Measurements from ENCODE around the gene AGRN. TPM values are rescaled to one million over a fixed set of nuclear protein-coding genes. Genes with fewer than 3 reads are reported as not detected.
A peak's percentile ranks its signal among the peaks of the same experiment; 100 is the strongest.

AGRN gene
- total and polyA plus RNA-seq, 9 donors: 2.7 to 138 (median 14.3) TPM

- Histone ChIP-seq H3K27me3 (no peaks in the 10 kb centered on the region), H3K4me1 (ENCODE audit: insufficient read depth) (peaks cover 6% of the 10 kb centered on the region), H3K36me3 (no peaks in the 10 kb centered on the region), H3K9me3 (no peaks in the 10 kb centered on the region), H3K27ac (no peak overlapping the region), H3K4me3 (no peak overlapping the region)
- intact Hi-C loops (cut with DNase I): no loop called here
- 28 to 46% (median 33%) methylated on average over 16 to 17 of the region's 17 CpGs for WGBS, 3 donors
- DNase-seq: no peak
- TF ChIP-seq, protein P1, sequence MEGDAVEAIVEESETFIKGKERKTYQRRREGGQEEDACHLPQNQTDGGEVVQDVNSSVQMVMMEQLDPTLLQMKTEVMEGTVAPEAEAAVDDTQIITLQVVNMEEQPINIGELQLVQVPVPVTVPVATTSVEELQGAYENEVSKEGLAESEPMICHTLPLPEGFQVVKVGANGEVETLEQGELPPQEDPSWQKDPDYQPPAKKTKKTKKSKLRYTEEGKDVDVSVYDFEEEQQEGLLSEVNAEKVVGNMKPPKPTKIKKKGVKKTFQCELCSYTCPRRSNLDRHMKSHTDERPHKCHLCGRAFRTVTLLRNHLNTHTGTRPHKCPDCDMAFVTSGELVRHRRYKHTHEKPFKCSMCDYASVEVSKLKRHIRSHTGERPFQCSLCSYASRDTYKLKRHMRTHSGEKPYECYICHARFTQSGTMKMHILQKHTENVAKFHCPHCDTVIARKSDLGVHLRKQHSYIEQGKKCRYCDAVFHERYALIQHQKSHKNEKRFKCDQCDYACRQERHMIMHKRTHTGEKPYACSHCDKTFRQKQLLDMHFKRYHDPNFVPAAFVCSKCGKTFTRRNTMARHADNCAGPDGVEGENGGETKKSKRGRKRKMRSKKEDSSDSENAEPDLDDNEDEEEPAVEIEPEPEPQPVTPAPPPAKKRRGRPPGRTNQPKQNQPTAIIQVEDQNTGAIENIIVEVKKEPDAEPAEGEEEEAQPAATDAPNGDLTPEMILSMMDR (IDR thresholded peaks at IDR 0.05): no peak
- no peak for TF ChIP-seq POLR2A (IDR thresholded peaks at IDR 0.05)
Observed at GRCh38 chr1:1039145-1039910, 19.4 kb downstream of the AGRN start.

DNA sequence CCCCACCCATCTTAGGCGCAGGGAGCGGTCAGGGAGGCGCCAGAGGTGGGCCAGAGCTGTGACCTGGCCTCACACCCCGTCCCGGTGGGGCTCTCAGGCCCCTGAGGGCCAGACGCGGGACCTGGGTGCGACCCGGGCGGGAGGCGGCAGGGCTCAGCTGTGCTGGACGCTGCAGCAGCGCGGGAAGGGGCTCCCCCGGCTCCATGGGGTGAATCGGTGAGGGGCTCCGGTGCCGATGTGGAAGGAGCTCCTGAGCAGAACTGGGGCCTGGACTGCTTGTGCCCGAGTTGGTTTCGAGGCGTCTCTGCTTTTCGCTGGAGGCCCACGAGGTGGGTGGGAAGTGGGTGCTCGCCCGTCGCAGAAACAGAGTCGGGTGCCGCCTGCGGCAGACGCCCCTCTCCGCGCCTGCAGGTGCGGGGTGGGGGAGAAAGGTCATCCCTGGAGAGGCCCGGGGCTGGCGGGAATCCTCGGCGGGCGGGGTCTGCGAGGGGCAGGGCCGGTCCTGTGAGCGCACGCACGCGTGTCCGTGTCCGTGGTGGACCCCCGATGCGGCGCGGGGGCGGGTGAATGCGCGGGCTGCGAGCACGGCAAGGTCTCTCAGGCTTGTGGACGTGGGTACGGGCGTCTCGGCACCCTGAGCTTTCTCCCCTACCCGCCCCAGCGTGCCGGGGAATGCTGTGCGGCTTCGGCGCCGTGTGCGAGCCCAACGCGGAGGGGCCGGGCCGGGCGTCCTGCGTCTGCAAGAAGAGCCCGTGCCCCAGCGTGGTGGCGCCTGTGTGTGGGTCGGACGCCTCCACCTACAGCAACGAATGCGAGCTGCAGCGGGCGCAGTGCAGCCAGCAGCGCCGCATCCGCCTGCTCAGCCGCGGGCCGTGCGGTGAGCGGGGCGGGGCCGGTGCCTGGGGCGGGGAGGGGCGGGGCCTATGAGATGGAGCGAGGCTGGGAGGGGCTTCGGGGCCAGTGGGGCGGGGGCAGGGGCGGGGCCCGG, 20.4 kb downstream of the AGRN start:
- Histone ChIP-seq H3K9me3 (no peaks in the 10 kb centered on the region), H3K27me3 (no peaks in the 10 kb centered on the region), H3K4me3 (peak overlapping the region; percentile 7), H3K27ac (no peak overlapping the region), H3K36me3 (no peaks in the 10 kb centered on the region), H3K4me1 (ENCODE audit: insufficient read depth) (peaks cover 6% of the 10 kb centered on the region)
- 3 to 6% (median 4%) methylated on average over 59 to 99 of the region's 99 CpGs for WGBS, 3 donors
- intact Hi-C loops (cut with DNase I): loop anchor here in 1 of 4 donors (10.0 kb wide), 1 partner anchor 255 kb away; no protein-coding TSS in a partner anchor
- TF ChIP-seq POLR2A (IDR thresholded peaks at IDR 0.05): no peak
- TF ChIP-seq, protein P1 (IDR thresholded peaks at IDR 0.05): no peak
- TF ChIP-seq EP300 (IDR thresholded peaks at IDR 0.05): no peak
- peak; percentile 61 to 79 (median 75) for DNase-seq

- intact Hi-C loops (cut with DNase I): loop anchor here in 1 of 4 donors (10.0 kb wide), 1 partner anchor 254 kb away; no protein-coding TSS in a partner anchor
- no peak overlapping the region for H3K4me3 ChIP-seq
- H3K36me3 ChIP-seq: no peaks in the 10 kb centered on the region
- no peak for TF ChIP-seq POLR2A (IDR thresholded peaks at IDR 0.05)
- TF ChIP-seq EP300 (IDR thresholded peaks at IDR 0.05): no peak
- TF ChIP-seq, protein P1 (IDR thresholded peaks at IDR 0.05): no peak
- H3K9me3 ChIP-seq: no peaks in the 10 kb centered on the region
- H3K4me1 ChIP-seq (ENCODE audit: insufficient read depth): peaks cover 6% of the 10 kb centered on the region
- WGBS, 3 donors: 39 to 67% (median 45%) methylated on average over 33 to 56 of the region's 60 CpGs
- no peak overlapping the region for H3K27ac ChIP-seq
- DNase-seq: peak in 1 of 5 donors; percentile 53
- no peaks in the 10 kb centered on the region for H3K27me3 ChIP-seq
Observed at GRCh38 chr1:1041092-1041523, 21.2 kb downstream of the AGRN start.

GRCh38 chr1:1041873-1042272, 22.0 kb downstream of the AGRN start:
- Histone ChIP-seq H3K27ac (no peak overlapping the region), H3K4me1 (ENCODE audit: insufficient read depth) (peaks cover 6% of the 10 kb centered on the region), H3K27me3 (no peaks in the 10 kb centered on the region), H3K36me3 (no peaks in the 10 kb centered on the region), H3K4me3 (no peak overlapping the region), H3K9me3 (no peaks in the 10 kb centered on the region)
- intact Hi-C loops (cut with DNase I): loop anchor here in 1 of 4 donors (10.0 kb wide), 1 partner anchor 253 kb away; no protein-coding TSS in a partner anchor
- TF ChIP-seq EP300 (IDR thresholded peaks at IDR 0.05) (no peak), POLR2A (IDR thresholded peaks at IDR 0.05) (no peak)
- TF ChIP-seq, protein P1 (IDR thresholded peaks at IDR 0.05): no peak
- WGBS, 3 donors: 90 to 94% (median 92%) methylated on average over 22 to 25 of the region's 25 CpGs
- no peak for DNase-seq

Measured in ovary (tissue), 9 donors.